Activated T-helper 9 cell treated with anti-CD3 and anti-CD28 coated beads, Interleukin-2, amount 50 U/mL, for 16 hours (primary cell): Measurements from ENCODE around the gene SLC39A5.
"Not testable (repeated sequence)": the region's sequence is repeated elsewhere in the genome, so short reads cannot be mapped to it uniquely, and the experiment has no call there.

ENCODE experiments used
- DNase-seq: peaks from one replicate; pipeline ENCODE4 v3.0.0-alpha.2; 2020; ENCODE audit warnings: low read depth

SLC39A5 gene

DNA sequence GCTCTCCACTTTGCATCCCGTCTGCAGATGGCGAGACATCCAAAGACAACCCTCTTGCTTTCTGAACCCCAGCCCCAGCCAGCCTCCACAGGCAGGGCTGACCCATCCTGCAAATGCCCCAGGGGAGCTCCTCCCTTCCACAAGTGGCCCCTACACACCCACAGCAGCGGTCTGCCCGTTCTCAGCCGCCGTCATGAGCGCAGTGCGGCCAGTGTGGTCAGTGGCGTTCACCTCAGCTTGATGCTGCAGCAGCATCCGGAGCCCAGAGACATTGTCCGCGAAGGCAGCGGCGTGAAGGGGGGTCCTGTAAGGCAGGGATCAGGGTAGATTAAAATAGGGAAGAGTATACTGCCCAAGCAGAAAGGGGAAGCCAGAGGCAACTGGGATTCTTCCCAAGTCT is 14.6 kb downstream of the SLC39A5 start:
- no peak for DNase-seq

DNA sequence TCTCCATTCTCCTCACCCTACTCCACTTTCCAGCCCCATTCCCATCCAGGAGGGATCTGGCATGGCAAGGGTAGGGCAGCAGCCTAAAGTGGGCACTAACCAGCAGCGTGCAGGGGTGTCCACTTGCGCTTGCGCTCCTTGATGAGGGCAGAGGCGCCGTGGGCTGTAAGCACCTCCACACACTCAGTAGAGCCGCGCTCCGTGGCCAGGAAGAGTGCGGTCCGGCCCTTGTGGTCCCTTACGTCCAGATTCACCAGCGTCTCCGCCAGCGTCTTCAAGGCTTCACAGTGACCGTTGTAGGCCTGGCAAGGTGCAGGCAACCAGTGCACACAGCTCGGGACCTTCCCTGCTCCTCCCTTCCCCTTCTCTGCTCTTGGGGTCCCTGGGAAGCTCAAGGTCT is 18.1 kb downstream of the SLC39A5 start:
- no peak for DNase-seq

DNA sequence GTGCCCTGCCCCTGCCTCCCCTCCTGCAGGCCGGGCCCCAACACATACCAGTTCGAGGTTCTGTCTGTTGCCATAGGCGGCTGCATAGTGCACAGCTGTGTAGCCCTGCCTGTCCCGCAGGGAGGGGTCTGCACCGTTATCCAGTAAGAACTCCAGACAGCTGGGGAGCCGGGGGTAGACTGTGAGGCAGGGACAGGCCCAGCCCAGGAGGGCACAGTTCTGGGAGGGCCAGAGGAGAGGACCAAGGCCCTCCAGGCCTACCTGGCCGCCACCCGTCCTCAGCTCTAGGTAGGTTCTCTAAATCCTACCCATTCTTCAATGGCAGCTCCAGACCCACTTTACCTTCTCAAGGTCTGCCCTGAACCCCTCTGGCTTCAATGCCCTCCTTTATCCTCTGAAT is 18.9 kb downstream of the SLC39A5 start:
- DNase-seq = no peak

DNA sequence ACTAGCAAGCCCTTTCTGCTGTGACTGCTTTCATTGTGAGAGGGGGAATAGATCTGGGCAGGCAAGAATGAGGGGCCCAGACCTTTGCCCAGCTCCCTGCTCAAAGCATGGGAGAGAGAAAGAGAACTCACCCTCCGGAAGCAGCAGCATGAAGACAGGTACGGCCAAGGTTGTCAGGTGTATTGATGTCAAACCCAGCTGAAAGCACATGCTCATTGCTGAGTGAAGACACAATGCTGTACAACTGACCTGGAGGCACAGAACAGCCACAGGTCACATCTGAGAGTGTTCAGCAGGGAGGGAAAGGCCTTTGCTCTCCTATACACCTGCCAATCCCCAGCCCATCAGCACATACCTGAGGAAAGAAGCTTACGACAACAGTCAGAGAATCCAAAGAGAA is 22.8 kb downstream of the SLC39A5 start:
- DNase-seq = no peak

DNA sequence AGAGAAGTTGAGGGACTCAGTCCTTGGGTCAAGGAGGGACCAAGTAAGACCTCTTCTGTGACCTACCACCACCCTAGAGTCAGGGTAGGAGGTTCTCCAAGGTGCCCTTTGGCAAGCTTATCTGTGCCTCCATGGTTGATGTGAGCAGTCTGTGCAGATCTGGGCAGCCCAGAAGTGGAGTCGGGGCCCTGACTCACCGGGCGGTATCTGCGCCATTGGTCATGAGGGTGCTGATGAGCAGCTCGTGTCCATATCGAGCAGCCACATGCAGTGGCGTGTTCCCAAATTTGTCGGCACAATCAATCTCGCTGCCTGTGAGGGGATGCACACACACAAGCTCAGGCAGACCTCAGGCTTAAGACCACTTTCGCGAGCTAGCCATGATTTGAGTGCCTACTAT is 23.2 kb downstream of the SLC39A5 start:
- no peak for DNase-seq

DNA sequence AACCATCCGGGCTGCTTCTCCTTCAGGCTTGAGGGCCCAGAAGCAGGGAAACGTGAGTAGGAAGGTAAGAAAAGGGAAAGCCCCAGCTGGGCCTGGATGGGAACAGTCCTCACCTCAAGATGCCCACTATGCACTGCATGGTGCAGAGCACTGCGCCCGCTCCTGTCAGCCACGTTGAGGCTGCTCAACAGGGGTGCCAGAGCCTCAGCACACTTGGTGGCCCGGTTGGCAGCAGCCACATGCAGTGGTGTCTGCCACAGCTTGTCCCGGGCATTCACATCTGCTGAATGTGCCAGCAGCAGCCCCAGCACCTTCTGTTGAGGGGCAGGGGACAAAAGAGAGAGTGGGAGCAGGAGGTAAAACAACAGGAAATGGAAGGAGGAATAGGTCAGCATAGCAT is 25.8 kb downstream of the SLC39A5 start:
- no peak for DNase-seq

DNA sequence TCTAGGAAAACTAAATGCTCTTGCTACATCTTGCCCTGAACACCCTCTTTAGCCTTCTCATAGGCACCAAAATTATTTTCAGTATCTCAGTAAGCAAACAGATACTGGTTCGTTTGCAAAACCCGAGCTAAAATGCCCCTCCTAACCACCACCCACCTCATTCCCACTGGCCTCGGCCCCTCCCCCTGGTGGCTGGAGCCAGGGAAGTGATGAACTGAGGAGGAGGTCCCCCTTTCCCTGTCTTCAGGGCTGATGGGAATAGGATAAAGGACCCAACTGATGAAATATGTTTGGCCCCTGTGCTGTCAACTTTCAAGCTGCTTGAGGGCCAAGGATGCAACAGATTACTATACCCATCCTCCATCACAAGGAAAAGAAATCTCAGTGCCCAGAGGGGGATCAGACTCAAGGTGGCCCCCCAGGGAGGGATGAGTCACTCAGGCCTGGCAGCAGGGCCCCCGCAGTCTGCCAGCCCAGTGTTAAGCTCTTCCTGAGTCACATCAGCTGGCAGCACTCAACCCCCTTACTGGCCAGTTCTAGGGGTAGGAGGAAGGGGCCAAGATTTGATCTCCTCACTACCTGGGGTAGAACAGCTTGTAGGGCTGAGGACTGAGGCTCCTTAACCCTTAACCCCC is 26.6 kb downstream of the SLC39A5 start:
- no peak for DNase-seq

DNA sequence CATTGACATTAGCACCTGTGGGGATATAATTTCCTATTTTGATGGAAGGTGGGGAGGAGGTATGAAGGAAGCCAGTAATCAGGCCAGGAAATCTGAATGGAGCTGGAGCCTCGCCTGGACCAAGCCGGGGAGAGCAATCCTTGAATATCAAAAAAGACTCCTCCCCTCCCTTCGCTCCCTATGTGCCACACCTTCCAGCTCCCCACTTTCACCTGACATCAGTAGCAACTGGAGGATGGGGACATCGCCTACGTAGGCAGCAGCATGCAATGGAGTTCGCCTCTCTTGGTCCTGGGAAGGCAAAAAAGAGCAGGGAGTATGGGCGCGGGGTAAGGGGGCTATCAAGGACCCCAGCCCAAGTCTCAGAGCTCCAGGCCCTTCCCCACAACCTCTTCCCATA is 27.2 kb downstream of the SLC39A5 start:
- DNase-seq = no peak

DNA sequence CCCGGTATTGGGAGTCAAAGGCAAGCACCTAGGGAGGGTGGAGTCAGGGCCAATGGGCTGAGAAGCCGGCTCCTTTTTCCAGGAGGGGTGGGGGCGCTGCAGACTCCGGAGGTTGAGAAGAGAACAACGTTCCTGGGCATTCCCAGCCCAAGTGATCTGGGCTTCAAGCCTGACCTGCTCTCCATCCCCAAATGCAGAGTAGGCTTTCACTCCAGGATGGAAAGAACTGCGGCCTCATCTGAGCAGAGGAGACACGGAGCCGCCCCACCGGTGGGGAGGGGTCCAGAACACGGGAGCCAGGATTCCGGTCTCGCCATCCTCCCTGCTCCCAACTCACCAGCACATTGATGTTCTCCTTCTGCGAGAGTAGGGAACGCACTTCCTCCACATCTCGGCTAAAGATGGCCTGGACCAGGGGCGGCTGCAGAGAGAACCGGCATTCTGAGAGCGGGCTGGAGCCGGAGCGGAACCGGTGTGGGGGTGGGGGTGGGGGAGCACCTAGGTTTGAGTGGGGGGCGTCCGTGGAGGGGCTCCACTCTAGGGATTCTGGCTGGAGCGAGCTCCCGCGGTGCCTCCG is 27.7 kb downstream of the SLC39A5 start:
- no peak for DNase-seq

DNA sequence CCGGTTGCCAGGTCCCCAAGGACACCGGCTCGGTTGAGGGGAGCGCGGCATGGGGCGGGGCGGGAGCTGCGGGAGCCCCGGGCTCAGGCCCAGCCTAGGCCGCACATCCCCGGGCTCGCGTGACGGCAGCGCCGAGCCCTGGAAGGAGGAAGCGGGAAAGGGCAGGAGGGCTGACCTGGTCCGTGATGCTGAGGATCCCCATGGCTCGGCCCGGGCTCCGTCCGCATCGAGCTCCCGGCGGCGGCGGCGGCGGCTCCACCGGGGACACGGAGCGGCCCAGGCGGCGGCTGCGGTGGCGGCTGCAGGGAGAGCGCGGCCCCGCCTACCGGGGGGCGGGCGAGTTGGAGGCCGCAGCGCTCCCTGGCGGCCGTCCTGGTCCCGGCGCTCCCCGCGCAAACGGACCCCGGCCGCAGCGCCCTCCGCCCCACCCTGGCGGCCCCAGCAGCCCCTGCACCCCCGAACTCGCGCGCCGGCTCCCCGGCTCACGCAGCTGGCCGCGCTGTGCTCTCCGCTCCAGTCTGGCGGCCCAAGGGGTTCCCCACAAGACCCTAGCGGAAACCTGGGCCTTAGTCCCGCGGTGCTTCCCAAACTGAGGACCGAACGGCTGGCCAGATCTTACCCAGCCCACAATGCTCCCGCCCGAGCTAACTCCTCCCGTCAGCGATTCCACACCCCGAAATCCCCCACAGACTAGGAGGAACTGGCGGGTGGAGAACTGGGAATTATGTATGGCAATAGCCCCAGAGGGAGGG is 28.4 kb downstream of the SLC39A5 start, which contains the start of gene ANKRD52:
TSS of gene ANKRD52 (minus strand) at position 317 of the 752 bp plus-strand sequence. CDS start at position 202, 115 bp downstream.
- peak; percentile 74 for DNase-seq

DNA sequence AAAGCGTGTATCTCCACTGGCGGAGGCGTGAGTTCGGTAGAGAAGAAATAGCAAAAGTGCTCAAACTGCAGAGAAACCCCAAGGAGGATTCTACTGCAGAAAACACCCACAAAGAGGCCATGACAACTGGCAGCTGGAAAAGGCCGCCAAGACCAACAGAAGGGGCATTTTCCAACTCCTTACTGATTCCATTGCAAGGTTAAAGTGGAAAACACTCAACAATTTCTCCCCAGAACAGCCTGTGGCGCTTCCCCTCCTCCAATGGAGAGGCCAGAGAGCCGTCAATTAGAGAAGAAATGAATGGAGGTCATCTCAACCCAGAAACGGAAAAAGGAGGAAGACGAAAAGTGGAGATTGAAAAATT is 29.0 kb downstream of the SLC39A5 start:
- no peak for DNase-seq

DNA sequence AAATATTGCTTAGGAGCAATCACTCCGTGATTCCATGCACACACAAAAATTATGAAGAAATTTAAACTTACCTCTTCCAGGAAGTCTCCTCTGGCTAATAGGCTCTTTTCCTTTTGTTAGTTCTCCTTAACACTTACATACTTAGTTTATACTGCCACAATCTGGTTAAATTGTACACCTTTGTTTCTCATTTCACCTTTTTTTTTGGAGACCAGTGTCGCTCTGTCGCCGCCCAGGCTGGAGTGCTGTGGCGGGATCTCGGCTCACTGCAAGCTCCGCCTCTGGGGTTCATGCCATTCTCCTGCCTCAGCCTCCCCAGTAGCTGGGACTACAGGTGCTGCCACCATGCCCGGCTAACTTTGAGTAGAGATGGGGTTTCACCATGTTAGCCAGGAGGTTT is 30.5 kb downstream of the SLC39A5 start:
- no peak for DNase-seq

DNA sequence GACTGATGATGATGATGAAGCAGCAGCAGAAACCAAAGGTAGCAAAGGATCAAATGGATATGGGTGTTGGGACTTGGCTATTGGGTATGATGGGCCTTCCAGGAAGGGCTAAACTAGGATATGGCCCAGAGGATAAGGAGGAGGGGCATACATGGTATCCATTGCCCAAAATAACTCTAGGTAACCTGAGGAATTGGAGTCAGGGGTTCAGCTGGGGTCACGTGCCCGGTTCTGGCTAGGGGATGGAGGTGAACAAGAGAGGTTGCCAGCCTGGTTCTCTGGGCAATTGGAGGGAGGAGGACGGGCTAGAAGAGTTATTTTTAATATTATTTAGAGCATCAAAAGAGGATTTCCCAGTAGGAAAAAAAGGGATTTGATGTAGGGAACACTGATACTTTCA is 31.1 kb downstream of the SLC39A5 start:
- no peak for DNase-seq

DNA sequence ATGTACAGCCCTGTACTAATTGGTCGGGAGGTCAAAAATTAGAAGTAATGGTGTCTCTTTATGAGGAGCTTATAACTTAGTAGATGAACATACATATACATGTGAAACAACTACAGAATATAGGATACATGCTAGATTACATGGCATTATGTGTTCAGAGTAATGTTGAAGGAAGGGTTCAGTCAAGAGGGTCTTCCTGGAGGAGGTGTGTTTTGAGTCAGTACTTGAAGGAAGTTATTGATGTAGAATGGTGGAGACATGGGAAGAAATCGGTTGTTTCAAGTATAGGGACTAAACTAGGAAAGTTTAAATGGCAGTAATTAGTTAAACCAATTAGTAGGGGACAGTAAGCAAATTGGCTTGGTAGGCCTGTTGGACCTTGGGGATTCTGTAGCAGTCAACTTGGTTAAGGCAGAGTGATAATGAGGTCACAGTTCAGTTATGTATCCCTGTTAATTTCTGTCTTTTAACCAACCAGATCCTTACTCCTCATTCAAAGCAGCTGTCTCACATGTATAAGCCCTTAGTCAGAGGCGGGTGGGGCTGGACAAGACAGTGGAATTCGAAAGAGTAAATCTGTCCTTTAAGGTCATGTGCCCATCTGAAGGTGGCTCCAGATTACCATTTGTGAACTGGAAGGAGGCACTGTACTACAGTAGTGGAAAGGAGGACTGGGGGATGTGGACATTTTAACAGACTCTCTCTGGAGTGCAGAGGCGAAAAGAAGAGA is 31.8 kb downstream of the SLC39A5 start:
- DNase-seq = no peak

DNA sequence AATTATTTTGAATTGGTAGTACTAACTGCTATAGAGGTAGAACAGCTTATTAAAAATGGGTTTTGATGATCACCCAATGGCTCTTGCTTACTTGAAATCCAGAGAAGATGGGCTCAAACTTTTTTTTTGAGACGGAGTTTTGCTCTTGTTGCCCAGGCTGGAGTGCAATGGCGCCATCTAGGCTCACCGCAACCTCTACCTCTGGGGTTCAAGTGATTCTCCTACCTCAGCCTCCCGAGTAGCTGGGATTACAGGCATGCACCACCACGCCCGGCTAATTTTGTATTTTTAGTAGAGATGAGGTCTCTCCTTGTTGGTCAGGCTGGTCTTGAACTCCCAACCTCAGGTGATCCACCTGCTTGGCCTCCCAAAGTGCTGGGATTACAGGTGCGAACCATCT is 33.1 kb downstream of the SLC39A5 start:
- not testable (repeated sequence) for DNase-seq

DNA sequence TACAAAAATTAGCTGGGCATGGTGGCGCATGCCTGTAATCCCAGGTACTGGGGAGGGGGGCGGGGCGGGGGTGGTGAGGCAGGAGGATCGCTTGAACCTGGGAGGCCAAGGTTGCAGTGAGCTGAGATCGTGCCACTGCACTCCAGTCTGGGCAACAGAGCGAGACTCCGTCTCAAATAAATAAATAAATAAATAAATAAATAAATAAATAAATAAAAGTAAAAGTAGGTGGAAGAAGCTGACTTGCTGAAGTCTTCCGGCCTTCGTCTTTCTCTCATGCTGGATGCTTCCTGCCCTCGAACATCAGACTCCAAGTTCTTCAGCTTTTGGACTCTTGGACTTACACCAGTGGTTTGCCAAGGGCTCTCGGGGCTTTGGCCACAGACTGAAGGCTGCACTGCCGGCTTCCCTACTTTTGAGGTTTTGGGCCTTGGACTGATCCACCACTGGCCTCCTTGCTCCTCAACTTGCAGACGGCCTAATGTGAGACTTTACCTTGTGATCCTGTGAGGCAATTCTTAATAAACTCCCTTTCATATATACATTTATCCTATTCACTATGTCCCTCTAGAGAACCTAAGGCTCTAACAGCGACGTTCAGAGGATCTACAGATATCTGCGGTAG is 36.3 kb downstream of the SLC39A5 start:
- DNase-seq = not testable (repeated sequence)

DNA sequence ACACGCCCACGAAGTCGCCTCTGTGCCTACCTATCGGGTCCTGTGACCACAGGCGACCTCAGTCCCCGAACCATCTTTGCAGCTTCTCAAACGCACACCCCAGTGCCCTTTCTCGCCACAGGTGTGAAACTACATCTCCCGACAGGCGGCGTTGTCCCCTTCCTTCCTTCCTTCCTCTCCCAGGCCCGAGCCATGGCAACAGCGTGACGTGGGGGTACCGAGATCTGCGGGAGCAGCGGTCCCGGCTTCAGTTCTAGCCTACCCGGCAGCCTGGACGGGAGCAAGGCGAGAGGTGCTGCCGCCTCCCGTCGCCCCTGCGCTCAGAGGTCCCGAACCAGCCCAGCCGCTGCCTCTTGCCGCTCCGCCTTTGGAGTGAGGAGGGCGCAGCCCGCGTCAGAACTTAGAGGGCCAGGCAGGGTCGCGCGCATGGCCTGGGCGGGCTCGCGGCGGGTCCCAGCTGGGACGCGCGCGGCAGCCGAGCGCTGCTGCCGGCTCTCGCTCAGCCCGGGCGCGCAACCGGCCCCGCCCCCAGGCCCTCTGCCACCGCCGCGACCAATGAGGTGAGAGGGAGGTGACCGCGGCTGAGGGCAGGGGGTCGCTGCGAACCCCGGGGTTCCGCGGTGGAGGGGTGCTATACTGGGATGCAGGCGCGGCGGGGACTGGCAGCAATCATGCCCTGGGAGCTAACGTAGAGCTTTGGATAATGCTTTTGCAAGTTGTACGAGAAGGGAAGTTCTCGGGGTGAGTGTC is 37.0 kb downstream of the SLC39A5 start, which contains the start of gene COQ10A:
TSS of gene COQ10A (plus strand) at position 250 of the 750 bp plus-strand sequence. CDS start at position 427, 177 bp downstream.
- DNase-seq = peak; percentile 80

DNA sequence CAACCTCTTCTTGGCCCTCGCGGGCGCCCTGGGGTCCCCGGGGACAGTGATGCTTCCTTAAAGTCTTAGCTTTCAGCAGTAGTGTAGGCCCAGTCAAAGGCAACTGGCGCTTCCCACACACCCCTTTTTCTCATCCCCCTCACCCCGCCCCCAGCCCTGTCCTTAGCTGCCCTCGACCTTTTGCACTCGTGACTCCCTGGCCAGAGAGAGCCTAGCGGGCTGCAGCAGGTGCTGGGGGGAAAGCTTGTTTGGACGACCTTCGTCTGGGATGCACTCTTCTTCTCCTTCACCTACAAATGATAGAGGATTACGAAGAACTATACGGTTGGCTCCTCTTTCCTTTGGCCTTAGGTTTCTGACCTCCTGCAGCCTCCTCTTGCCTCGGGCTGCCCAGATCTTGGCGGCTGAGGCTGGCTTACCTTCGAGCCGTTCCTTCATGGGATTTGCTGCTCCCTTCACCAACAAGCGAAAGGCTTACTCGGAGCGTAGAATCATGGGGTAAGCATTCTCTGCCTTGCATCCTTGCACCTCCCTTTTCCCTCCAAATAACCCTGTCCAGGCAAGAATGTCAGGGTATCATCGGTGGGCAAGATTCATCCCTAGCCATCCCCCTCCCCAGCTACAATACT is 37.7 kb downstream of the SLC39A5 start:
- DNase-seq = no peak

DNA sequence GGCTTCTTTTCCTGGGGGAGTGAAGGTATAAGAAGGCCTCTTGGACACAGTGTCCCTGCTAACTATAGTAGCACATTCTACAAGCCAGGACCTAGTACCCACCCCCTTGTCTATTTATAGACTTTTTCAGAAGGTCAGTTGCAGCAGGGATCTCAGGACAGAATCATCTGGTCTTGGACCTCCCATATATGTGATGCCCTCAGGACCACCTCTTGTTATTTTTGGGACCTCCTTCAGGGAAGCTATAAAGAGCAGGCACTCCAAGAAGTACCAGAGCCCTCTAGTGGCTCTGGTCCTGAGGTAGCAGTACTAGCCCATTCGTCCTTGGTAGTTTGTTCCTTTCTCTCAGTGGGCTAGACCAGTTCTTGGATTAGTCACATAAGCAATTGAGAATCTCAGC is 41.2 kb downstream of the SLC39A5 start:
- no peak for DNase-seq

DNA sequence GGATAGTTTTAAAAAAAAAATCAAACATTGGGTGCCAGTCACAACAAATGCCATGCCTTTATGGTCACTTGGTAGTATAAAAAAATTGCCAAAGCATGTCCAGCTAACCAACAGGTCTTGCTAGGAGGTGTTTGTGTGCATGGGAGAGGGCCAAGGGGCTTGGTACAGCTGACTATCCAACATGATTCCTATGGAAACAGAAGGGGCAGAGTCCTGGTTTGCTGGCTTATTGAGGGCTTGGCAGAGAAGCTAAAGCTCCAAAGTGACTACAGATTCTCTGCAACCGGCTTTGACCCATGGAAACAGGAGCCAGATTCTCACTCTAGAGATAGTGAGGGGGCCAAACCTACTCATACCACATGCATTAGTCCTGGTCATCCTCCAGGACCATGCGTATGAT is 42.6 kb downstream of the SLC39A5 start:
- not testable (repeated sequence) for DNase-seq

DNA sequence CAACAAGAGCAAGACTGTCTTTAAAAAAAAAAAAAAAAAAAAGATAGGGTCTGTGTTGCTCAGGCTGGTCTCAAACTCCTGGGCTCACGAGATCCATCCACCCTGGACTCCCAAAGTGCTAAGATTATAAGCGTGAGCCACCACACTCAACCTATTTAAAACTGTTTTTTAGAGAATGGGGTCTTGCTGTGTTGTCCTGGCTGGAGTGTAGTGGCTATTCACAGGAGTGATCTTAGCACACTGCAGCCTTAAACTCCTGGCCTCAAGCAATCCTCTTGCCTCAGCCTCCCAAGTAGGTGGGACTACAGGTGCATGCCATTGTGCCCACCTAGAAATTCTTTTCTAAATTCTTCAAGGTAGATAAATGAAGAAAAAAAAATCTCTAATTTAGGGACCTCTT is 44.4 kb downstream of the SLC39A5 start:
- no peak for DNase-seq
